ENCODE measurements around the gene DBT.

DNA sequence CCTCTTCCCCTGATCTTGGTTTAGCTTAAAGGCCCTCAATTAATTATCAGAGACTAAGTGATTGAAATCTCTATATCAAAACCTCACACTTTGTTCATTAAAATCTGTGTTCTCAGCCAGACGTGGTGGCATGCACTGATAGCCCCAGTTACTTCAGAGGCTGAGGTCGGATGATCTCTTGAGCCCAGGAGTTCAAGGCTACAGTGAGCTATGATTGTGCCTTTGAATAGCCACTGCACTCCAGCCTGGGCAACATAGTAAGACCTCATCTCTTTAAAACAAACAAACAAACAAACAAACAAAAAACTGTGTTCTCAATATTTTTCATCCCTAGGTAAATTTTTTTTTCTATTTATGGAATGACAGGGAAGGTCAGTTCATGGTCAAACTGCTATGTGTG is 98.0 kb downstream of the DBT start:
- TF ChIP-seq GATA3 (IDR thresholded peaks at IDR 0.05; ENCODE audit: low read depth, low read length) (no peak), GATA2 (IDR thresholded peaks at IDR 0.05; ENCODE audit: low read depth, low read length) (no peak)

All from SH-SY5Y (cell line).